GM19468 (cell line): Measurements from ENCODE around the gene PAK1.

Experiments
- ATAC-seq: cut with Tn5 transposase; IDR thresholded peaks from one replicate; pipeline ENCODE4 v1.9.1; 2021; ENCODE audit warnings: mild to moderate bottlenecking, moderate library complexity, moderate number of reproducible peaks; ENCODE audit not compliant: unreplicated experiment; ENCODE audit errors: extremely low read depth

Gene PAK1

DNA sequence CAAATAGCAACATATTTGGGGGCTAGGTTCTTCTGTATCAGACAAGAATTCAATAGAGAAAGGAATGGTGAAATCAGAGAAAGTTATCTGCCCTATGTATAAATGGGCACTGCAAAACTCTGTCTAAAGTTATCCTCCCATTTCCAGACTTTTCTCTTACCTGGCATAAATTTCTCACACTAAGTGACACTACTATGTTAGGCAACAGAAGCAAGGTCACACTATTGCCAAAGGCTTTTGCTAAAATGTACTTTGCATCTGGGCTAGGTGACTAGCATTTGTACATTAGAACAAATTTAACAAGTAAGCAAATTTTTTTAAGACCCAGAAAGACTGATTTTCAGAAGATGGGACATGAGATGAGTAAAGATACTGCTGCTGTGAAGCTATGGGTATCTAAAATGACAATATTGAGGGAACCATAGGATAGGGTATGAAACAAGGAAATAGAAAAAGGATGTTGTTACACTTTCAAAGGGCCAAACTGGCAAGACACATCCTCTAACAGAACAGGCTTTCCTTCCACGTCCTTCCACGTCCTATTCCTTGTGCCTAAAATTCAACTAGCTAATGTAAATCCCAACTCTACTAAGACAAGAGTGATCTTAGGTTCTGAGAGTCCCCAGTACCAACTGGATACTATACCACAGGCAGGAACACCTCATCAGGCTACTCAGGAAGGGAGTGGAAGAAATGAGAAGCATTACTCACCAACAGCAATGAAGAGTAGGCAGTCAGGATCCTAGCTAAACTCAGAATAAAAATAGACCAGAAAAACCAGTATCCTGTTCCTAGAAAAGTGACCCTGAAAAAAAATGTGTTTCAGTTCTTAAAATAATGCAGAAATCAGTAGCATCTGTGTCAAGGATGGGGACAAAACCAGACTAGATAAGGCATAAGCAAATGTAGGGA is 195.0 kb downstream of the PAK1 start:
- ATAC-seq, result no peak

DNA sequence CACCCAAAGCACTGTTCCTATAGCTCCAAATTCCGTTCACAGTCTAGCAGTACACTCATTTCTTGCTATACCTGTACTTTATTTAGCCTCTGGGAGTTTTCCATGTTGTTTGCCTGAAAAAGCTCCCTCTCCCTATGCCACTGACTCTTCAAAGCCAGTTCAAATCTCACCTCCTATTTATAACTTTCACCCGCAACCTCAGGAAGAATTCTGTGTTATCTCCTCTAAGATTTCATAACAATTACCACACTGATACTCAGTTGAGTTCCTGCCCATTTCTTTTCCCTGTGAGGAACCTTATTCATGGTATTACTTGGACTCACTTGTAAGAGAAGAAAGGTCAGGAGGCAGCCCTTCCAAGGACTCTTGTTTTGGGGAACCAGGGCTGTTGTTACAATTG is 197.6 kb downstream of the PAK1 start:
- ATAC-seq, result no peak
